ENCODE data around the gene PRMT9. TPM values are rescaled to one million over a fixed set of nuclear protein-coding genes. Genes with fewer than 3 reads are reported as not detected.

The PRMT9 gene
- total RNA-seq, 1 donor from 2014 or later, result 5.1 TPM

DNA sequence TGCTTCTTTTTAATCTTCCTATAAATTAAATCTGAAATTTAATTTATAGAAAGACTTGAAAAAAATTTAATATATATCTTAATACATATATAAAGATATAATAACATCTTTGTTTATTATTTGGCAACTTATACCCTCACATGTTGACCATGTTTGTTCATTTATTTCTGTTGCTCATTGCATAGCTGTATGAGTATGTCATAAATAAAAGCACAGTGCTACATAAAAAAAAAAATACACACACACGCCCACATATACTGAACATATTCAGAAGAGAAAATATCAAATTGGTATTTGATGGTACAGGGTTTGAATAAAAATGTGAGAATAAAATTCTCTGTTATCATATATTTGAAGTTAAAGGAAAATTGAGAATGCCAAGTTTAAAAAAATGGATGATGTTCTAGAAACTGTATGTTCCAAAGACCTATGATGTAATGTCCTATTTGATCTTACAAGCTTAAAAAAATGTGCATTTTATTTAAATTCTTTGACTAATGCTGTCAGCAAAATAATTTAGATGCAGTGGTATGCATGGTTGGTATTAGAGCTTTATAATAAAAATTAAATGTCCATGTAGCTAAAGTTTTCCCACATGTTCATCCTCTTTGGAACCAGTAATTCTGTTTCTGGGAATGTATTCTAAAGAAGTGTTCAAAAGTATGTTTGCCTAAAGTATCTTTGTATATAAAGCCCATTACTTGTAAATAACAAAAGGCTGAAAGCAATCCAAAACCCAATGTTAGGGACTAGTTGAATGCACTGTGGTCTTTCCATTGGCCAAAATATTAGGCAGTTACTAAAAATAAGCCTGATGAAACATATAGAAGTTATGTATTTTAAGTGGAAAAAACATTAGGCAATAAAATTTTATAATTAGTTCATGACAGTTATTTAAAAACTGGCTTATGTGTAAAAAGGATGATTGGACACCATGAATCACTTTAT is 53.9 kb downstream of the PRMT9 start:
- ATAC-seq (no peak), DNase-seq (no peak)
- intact Hi-C loops (cut with micrococcal nuclease), result no loop called here

DNA sequence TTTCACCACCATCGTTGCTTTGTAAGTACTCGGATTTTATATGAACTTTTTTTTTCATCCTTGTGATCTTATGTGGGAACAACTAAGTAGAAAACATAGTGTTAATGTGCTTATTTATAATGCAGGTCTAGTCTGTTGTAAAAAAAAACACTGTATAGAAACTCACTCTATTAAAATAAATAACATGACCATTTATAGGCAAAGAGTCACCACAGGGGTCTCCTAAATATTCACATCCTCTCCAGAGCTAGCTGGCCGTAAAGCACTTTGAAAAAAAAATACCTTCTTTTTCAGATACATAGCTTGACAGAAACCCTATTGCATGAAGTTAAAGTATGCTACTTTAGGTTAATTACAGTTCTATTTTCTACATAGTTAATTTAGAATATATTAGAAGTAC is 55.5 kb downstream of the PRMT9 start:
- intact Hi-C loops (cut with micrococcal nuclease), result no loop called here
- no peak for ATAC-seq
- no peak for DNase-seq

DNA sequence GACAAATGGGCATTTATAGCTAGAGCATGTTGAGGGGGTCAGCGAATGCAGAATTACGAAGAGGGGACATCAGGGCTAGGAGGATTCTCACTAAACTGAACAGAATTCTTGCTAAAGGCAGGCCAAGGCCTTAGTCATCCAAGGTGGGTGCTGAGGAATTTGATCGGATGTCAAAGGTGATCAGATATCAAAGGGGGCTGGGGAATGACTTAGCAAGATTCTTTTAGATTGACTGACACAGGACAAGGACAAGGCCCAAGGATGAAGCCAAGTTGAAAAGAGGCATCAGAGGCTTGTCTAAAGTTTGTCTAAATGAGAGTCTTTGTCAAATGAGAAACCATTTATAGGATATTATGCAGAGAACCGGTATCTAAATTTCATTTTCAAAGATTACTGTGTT is 57.1 kb downstream of the PRMT9 start:
- intact Hi-C loops (cut with micrococcal nuclease), result no loop called here

DNA sequence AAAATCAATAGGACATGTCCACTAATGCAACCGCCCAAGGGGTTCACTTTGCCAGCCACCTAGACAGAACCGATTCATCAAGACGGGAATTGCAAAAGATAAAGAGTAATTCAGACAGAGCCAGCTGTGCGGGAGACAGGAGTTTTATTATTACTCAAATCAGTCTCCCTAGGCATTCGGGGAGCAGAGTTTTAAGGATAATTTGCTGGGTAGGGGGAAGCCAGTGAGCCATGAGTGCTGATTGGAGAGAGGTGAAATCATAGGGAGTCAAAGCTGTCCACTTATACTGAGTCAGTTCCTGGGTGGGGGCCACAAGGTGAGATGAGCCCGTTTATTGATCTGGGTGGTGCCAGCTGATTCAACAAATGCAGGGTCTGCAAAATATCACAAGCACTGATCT is 58.2 kb downstream of the PRMT9 start:
- ATAC-seq (no peak), DNase-seq (no peak)
- intact Hi-C loops (cut with micrococcal nuclease), result no loop called here

More for the DNA sequence above, 57.1 kb downstream of the PRMT9 start:
- DNase-seq (no peak), ATAC-seq (no peak)

DNA sequence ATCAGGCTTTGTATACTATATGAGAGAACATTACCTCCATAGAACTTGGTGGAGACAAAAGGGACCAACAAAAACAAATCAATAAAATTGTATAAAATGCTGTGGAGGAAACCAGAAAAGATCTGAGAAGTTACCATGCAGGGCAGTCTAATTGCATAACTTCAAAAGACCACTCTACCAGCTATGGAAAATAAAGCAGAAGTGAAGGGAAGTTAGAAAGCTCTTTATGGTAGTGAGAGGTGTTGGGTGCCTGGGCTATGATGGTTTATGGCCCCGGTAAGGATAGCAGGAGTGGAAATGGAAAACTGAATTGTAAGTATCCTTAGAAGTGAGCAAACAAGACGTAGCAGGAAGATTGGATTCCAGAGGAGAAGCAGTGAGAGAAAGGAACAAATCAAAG is 63.6 kb downstream of the PRMT9 start:
- intact Hi-C loops (cut with micrococcal nuclease), result no loop called here
- DNase-seq (no peak), ATAC-seq (no peak)

DNA sequence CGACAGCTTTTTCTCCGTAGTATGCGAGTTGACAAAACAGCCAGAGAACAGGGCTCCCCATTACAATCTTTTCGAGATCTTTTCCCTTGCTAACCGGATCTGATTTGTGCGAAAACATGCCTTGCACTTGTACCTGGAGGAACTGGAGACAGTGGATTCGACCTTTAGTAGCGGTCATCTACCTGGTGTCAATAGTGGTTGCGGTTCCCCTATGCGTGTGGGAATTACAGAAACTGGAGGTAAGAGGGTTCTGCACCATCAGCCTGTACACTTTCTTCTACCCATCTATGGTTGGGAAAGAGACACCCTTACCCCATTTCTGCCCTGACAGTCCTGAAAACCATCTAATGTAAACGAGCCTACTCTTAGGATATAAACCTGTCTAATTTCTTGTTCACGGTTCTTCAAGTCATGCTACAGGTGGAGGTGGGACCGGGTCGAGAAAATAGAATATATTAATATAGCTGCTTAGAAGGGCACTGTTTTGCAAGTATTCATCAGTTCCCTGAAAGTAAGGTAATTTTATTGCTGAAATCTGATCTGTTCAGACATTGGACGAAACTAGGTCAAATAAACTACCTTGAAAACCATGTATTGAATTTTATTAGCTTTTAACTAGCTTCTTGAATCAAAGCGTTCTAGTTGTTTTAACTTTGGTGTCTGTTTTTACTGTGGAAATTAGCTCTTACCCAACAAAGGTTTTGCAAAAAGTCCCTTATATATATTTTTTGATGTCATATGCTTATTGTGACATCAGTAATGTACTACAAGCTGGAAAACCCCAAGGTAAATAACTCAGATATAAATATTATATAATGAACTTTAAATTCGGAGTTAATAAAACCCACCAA is 65.9 kb downstream of the PRMT9 start:
- ATAC-seq, result no peak
- no peak for DNase-seq
- intact Hi-C loops (cut with micrococcal nuclease), result no loop called here

DNA sequence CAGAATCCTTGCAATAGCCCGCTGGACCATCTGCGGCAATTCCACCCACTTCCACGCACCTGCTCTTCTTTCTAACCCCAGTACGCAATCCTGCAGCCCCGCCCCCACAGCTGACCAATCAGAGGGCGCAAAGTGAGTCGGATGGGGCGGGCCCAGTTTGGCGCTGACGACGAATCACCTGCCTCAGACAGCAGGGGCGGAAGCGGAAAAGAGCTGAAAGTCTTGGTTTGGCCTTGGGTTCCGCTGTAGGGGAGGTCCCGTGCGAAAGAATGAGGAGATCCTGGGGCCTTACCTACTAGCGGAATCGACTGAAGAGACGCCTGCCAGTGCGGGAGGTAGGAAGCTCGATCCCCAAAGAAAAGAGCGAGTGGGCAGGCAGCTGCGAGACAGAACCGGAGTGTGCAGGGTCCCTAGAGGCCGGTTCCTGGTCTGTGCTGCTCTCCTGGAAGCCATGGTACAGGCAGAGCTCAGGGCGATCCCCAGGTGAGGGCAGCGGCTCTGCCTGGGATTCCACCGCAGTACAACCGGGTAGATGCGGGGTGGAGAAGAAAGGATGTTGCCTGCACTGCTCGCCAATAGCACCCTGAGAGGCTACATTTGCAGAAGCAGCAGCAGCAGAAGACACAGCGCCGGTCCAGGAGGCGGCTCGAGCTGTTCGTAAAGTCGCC is 66.7 kb downstream of the PRMT9 start, which contains the start of gene TMEM184C:
TMEM184C (plus strand) TSS at position 225 of the 668 bp plus-strand sequence. CDS start 560 bp downstream, outside the sequence.
- ATAC-seq (peak; percentile 99), DNase-seq (peak; percentile 99)
- intact Hi-C loops (cut with micrococcal nuclease), result no loop called here

DNA sequence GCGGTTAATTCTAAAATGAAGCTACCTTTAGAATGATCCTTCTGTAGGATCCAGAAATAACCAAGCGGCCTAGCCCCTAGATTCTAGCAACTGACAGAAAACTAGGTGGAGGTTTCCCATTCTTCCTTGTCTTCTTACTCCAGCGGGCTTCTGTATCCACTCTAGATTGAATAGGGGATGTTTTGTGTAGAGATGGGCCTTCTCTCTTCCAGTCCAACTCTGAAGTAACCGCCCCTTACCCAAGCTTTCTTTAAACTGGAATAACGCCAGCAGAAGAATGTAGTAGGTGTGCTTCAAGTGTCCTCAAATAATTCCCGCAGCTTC is 67.2 kb downstream of the PRMT9 start:
- ATAC-seq (peak; percentile 18), DNase-seq (no peak)
- intact Hi-C loops (cut with micrococcal nuclease), result no loop called here

DNA sequence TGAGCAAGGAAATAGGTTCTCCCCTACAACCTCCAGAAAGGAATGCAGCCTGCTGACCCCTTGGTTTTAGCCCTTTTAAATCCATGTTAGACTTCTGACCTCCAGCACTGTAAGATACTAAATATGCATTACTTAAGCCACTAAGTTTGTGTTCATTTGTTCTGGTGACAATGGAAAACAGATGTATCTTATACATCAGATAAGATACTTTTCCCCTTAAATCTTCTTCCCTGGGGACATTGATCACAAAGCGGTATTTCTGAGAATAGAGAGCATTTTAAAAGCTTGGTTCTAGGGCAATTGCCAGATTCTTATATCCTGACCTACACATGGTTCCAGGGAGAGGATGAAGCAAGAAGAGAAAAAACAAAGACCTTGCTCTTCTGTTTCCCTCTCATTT is 73.3 kb downstream of the PRMT9 start:
- intact Hi-C loops (cut with micrococcal nuclease), result no loop called here
- ATAC-seq (no peak), DNase-seq (no peak)

DNA sequence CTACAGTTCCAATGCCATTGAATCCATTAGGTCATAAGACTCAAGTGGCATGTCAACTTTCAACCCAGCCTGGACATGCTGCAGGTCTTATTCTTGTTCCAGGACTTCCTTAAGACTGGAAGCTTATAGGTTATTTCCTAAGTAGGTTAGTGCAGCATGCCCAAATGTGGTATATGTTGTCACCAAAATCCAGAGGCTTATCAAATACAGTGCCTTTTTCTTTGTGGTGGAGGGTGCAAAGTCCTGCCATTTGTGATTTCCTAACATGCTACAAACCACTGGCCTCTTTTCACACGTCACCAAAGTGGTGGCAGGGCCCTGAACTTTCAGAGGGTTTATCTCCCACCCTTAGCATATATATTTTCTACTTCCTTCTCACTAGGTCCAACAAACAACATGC is 76.5 kb downstream of the PRMT9 start:
- intact Hi-C loops (cut with micrococcal nuclease), result no loop called here
- ATAC-seq (no peak), DNase-seq (no peak)

DNA sequence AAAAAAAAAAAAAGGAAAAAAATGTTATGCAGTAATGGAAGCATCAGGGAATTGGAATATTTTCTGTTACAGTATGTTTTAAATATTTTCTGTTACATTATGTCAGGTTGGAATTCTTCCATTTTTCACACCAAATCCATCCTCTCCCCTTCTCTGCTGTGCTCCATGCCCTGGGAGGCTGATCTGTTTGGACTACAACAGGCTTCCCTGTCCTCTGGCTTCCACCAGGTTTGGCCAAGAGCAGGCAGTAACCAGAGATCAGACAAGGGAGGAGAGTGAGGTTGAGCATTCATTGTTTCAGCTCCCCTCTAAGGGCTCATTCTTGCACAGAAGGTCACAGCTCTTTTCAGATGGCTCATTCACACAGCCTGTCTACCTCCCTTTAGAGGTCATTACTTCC is 78.5 kb downstream of the PRMT9 start:
- intact Hi-C loops (cut with micrococcal nuclease), result no loop called here
- no peak for DNase-seq
- no peak for ATAC-seq

DNA sequence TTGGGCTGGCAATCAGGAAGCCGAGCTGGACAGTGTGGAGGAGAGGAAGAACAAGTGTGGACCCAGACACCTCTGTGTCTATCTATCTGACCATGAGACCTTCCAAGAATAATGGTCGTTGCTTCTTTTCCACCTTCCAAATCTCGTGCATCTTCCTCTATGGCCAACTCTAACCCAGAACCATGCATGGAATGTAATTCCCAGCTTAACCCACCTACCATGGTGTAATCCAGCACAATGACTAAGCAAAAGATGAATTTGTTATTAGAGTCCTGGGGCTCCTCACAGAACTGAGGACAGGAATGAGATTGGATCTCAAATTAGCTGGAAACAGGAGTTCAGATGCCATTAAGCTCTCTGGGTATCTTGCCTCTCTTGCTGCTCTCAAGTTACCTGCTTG is 84.2 kb downstream of the PRMT9 start:
- no peak for DNase-seq
- ATAC-seq, result no peak
- intact Hi-C loops (cut with micrococcal nuclease), result loop anchor here (10.0 kb wide), 1 partner anchor 575 kb away; no protein-coding TSS in a partner anchor

DNA sequence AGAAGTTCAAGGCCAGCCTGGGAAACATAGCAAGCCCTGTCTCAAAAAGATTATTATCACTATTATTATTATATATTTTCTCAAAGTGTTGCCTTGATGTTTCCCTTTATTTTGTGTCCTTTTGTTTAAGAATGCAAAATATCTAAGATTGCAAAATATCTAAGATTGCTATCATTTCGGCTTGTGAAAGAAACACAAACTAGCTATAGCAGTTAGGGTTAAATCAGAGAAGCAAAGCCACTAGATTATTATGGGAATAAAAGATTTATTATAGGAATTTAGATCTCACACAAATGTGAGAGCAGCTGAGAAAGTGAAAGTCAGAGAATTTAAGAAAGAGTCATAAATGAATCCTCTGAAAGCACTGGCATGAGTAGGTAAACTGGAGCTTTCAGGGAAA is 84.8 kb downstream of the PRMT9 start:
- DNase-seq, result no peak
- ATAC-seq, result no peak
- intact Hi-C loops (cut with micrococcal nuclease), result loop anchor here (10.0 kb wide), 1 partner anchor 574 kb away; no protein-coding TSS in a partner anchor

DNA sequence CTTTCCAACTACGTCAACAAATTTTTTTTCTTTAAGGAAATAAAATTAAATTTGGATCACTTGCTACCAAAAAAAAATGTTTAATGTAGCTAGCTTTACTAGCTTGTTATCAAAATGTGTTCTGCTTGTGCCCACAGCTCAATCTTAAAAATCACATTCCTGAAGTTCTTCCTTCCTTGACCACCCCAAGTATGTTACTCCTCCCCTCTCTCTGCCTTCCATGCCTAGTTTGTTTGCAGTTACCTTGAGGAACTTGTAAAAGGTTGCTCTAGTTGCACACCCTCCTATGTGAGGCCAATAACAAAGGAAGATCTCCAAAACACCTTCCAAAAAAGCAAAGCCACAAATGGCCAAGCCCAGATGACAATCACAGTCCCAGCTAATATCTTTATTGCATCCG is 86.4 kb downstream of the PRMT9 start:
- ATAC-seq (no peak), DNase-seq (no peak)
- intact Hi-C loops (cut with micrococcal nuclease), result loop anchor here (10.0 kb wide), 1 partner anchor 573 kb away; no protein-coding TSS in a partner anchor

DNA sequence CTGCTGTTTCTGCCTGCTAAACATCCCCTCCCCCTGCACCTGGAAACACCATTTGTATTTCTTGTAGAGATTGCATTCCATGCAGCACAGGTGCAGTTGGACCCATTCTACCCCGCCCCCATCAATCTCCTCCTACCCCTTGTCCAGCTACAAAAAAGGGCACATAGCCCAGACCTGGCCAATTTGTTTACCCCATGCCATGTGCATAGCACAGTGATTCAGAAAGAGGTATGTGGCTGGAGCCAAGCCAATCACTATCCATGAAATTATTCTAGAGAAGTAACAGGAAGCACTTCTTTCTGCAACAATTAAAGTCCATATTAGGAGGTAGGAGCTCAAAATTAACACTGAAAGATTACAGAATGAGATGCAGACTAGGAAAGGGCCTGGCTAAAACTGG is 87.0 kb downstream of the PRMT9 start:
- intact Hi-C loops (cut with micrococcal nuclease), result loop anchor here (10.0 kb wide), 1 partner anchor 572 kb away; no protein-coding TSS in a partner anchor
- ATAC-seq, result no peak
- no peak for DNase-seq

DNA sequence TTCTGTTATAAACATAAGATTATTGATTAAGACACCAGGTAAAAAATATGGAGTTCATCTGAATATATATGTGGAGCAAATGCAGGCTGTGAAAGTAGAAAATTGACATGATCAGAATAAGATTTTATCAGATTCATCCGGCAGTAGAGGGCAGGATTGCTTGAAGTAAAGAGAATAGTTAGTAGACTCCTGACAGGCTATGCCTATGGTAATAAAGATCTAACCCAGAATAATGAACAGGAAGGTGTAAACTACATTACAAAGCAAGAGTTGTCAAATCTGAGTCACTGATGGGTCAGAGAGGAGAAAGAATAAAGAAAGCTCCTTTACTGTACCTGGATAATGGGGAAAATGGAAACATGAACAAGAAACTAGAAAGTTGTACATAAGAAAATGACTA is 87.6 kb downstream of the PRMT9 start:
- DNase-seq (no peak), ATAC-seq (no peak)
- intact Hi-C loops (cut with micrococcal nuclease), result loop anchor here (10.0 kb wide), 1 partner anchor 572 kb away; no protein-coding TSS in a partner anchor

DNA sequence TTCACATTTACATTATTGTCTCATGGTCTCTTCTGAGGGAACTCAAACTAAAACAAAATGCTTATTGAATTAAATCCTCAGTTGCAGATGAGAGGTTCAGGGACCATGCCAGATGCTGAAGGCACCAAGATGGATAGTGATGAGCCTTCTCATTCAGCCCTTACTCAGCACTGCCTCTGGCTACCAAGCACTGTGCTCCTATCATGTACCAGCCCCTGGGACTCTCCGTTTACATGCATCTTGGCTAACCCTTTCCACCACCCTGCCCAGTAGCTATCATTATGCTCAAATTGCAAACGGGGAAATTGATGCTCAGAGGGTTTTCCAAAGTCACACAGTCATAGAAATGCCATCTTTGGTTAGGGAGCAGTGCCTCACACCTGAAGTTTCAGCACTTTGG is 89.4 kb downstream of the PRMT9 start:
- DNase-seq (no peak), ATAC-seq (no peak)
- intact Hi-C loops (cut with micrococcal nuclease), result loop anchor here (5.0 to 10.0 kb wide), 2 partner anchors 482 to 570 kb away; no protein-coding TSS in a partner anchor

DNA sequence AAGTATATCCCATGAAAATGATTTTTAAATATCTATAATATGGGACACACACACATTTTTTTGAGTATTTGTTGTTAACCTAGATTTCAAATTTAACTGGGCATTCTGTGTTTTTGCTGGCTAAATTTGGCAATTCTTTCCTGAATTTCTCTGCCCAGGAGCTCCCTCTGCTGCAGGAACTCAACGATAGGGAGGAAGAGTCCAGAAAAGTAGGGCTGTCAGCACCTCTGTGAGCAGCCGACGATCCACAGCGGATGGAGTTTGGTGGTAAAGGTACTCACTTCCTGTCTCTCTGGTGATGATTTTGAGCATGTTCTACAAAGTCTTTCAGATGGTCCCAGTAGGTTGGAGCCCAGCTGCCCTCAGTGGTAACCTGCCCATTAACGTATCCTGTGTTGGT is 89.9 kb downstream of the PRMT9 start:
- no peak for ATAC-seq
- intact Hi-C loops (cut with micrococcal nuclease), result loop anchor here (5.0 to 10.0 kb wide), 2 partner anchors 482 to 569 kb away; no protein-coding TSS in a partner anchor
- DNase-seq, result no peak

DNA sequence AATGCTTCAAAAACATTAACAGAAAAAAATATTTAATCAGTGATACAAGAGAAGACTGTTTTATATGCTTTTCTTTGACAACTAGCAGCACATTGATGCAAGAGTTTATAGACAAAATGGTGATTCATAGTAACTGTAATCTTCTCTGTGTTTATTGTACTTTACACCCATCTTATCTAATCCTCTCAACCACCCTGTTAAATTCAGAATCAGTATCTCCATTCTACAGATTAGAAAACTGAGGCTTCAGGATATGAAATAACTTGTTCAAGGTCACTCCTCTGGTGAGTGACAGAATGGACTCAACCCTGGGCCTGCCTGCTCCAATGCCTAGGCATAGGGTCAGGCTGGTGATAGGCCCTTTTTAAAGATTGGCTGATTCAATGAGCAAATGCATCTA is 92.9 kb downstream of the PRMT9 start:
- DNase-seq, result no peak
- ATAC-seq, result no peak
- intact Hi-C loops (cut with micrococcal nuclease), result loop anchor here (5.0 to 10.0 kb wide), 2 partner anchors 479 to 566 kb away; no protein-coding TSS in a partner anchor
